Measurements from ENCODE around the gene CCL24. TPM values are rescaled to one million over a fixed set of nuclear protein-coding genes. Genes with fewer than 3 reads are reported as not detected.

CCL24 gene
- total RNA-seq, 1 donor from 2014 or later, result not detected

- Histone ChIP-seq H3K4me2 (ENCODE audit: low read length) (no peak overlapping the region), H2AFZ (ENCODE audit: low read depth, low read length) (no peak overlapping the region), H4K20me1 (ENCODE audit: insufficient read depth, low read length) (no peaks in the 10 kb centered on the region), H3K27me3 (ENCODE audit: insufficient read depth, low read length) (peaks cover 2% of the 10 kb centered on the region), H3K36me3 (ENCODE audit: insufficient read depth, low read length) (no peaks in the 10 kb centered on the region), H3K9me3 (ENCODE audit: insufficient read depth, low read depth, low read length) (peaks cover 9% of the 10 kb centered on the region), H3K4me1 (ENCODE audit: insufficient read depth, low read length) (no peaks in the 10 kb centered on the region), H3K27ac (ENCODE audit: low read depth, low read length) (no peak overlapping the region), H3K79me2 (ENCODE audit: insufficient read depth, low read length) (no peaks in the 10 kb centered on the region), H3K4me3 (ENCODE audit: insufficient read depth, low read depth, low read length) (no peak overlapping the region), H3K9ac (ENCODE audit: low read length) (no peak overlapping the region)
- Mint-ChIP-seq H3K9me3 (ENCODE audit: unreplicated experiment) (peaks cover 7% of the 10 kb centered on the region), H3K36me3 (ENCODE audit: low read depth, unreplicated experiment) (peaks cover 2% of the 10 kb centered on the region), H3K4me3 (ENCODE audit: unreplicated experiment) (no peak overlapping the region), H3K27ac (ENCODE audit: unreplicated experiment) (no peak overlapping the region), H3K4me1 (ENCODE audit: low read depth, unreplicated experiment) (no peaks in the 10 kb centered on the region), H3K27me3 (ENCODE audit: low read depth, unreplicated experiment) (peaks cover 9% of the 10 kb centered on the region)
- no peak for FAIRE-seq
- no peak for TF ChIP-seq CTCF (IDR thresholded peaks at IDR 0.05; ENCODE audit: insufficient read depth, low read depth, low read length)
- TF ChIP-seq EZH2 (IDR thresholded peaks at IDR 0.05; ENCODE audit: insufficient read depth, low read length), result no peak
- DNase-seq (ENCODE audit: low read depth), result no peak
These were observed 11.1 kb downstream of the CCL24 start for GRCh38 chr7:75802552-75802821.

- H3K27ac ChIP-seq (ENCODE audit: low read depth, low read length), result no peak overlapping the region
- no peak for TF ChIP-seq CTCF (IDR thresholded peaks at IDR 0.05; ENCODE audit: insufficient read depth, low read depth, low read length)
- TF ChIP-seq EZH2 (IDR thresholded peaks at IDR 0.05; ENCODE audit: insufficient read depth, low read length), result no peak
- Mint-ChIP-seq H3K27ac (ENCODE audit: unreplicated experiment) (no peak overlapping the region), H3K4me1 (ENCODE audit: low read depth, unreplicated experiment) (no peaks in the 10 kb centered on the region), H3K9me3 (ENCODE audit: unreplicated experiment) (no peaks in the 10 kb centered on the region), H3K4me3 (ENCODE audit: unreplicated experiment) (no peak overlapping the region), H3K27me3 (ENCODE audit: low read depth, unreplicated experiment) (peaks cover 19% of the 10 kb centered on the region), H3K36me3 (ENCODE audit: low read depth, unreplicated experiment) (peaks cover 2% of the 10 kb centered on the region)
- no peak for DNase-seq (ENCODE audit: low read depth)
- FAIRE-seq, result no peak
- no peak overlapping the region for H3K4me3 ChIP-seq (ENCODE audit: insufficient read depth, low read depth, low read length)
- H3K79me2 ChIP-seq (ENCODE audit: insufficient read depth, low read length), result no peaks in the 10 kb centered on the region
- H3K4me2 ChIP-seq (ENCODE audit: low read length), result no peak overlapping the region
- H3K9me3 ChIP-seq (ENCODE audit: insufficient read depth, low read depth, low read length), result no peaks in the 10 kb centered on the region
- H2AFZ ChIP-seq (ENCODE audit: low read depth, low read length), result no peak overlapping the region
- peaks cover 4% of the 10 kb centered on the region for H3K27me3 ChIP-seq (ENCODE audit: insufficient read depth, low read length)
- no peak overlapping the region for H3K9ac ChIP-seq (ENCODE audit: low read length)
- H3K4me1 ChIP-seq (ENCODE audit: insufficient read depth, low read length), result no peaks in the 10 kb centered on the region
- H3K36me3 ChIP-seq (ENCODE audit: insufficient read depth, low read length), result no peaks in the 10 kb centered on the region
- H4K20me1 ChIP-seq (ENCODE audit: insufficient read depth, low read length), result no peaks in the 10 kb centered on the region
These were observed 14.8 kb downstream of the CCL24 start for GRCh38 chr7:75798770-75799169.

DNA sequence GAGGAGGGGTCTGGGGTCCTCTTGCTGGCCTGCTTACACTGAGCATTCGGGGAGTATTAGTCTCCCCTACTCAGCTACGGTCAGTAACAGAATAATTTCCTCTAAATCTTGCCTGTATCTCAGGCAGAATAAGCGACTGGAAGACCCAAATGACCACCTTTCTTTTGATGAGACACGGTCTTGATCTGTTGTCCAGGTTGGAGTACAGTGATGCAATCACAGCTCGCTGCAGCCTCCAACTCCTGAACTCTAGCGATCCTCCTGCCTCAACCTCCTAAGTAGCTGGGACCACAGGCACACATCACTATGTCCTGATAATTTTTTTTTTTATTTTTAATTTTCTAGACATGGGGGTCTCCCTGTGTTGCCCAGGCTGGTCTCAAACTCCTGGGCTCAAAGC lies 17.2 kb downstream of the CCL24 start:
- H3K27me3 ChIP-seq (ENCODE audit: insufficient read depth, low read length), result peaks cover 2% of the 10 kb centered on the region
- H3K27ac ChIP-seq (ENCODE audit: low read depth, low read length), result no peak overlapping the region
- no peaks in the 10 kb centered on the region for H4K20me1 ChIP-seq (ENCODE audit: insufficient read depth, low read length)
- Mint-ChIP-seq H3K4me3 (ENCODE audit: unreplicated experiment) (no peak overlapping the region), H3K4me1 (ENCODE audit: low read depth, unreplicated experiment) (peaks cover 1% of the 10 kb centered on the region), H3K27ac (ENCODE audit: unreplicated experiment) (no peak overlapping the region), H3K9me3 (ENCODE audit: unreplicated experiment) (no peaks in the 10 kb centered on the region), H3K36me3 (ENCODE audit: low read depth, unreplicated experiment) (peaks cover 2% of the 10 kb centered on the region), H3K27me3 (ENCODE audit: low read depth, unreplicated experiment) (peaks cover 15% of the 10 kb centered on the region)
- H3K4me1 ChIP-seq (ENCODE audit: insufficient read depth, low read length), result peaks cover 4% of the 10 kb centered on the region
- TF ChIP-seq CTCF (IDR thresholded peaks at IDR 0.05; ENCODE audit: insufficient read depth, low read depth, low read length) (no peak), EZH2 (IDR thresholded peaks at IDR 0.05; ENCODE audit: insufficient read depth, low read length) (no peak)
- H3K36me3 ChIP-seq (ENCODE audit: insufficient read depth, low read length), result no peaks in the 10 kb centered on the region
- no peak overlapping the region for H3K9ac ChIP-seq (ENCODE audit: low read length)
- no peaks in the 10 kb centered on the region for H3K79me2 ChIP-seq (ENCODE audit: insufficient read depth, low read length)
- no peak overlapping the region for H3K4me2 ChIP-seq (ENCODE audit: low read length)
- FAIRE-seq, result no peak
- DNase-seq (ENCODE audit: low read depth), result no peak
- no peak overlapping the region for H3K4me3 ChIP-seq (ENCODE audit: insufficient read depth, low read depth, low read length)
- no peaks in the 10 kb centered on the region for H3K9me3 ChIP-seq (ENCODE audit: insufficient read depth, low read depth, low read length)
- no peak overlapping the region for H2AFZ ChIP-seq (ENCODE audit: low read depth, low read length)

Data from astrocyte (in vitro differentiated cells and primary cell).